AML-193 (cell line): ENCODE data around the gene ETV5.
"Not testable (repeated sequence)": the region's sequence is repeated elsewhere in the genome, so short reads cannot be mapped to it uniquely, and the experiment has no call there.

Source experiments
- DNase-seq, 2 experiments: peaks; one replicate each; lab custom pipeline; 2025; lab: John Stamatoyannopoulos, UW

Gene ETV5

DNA sequence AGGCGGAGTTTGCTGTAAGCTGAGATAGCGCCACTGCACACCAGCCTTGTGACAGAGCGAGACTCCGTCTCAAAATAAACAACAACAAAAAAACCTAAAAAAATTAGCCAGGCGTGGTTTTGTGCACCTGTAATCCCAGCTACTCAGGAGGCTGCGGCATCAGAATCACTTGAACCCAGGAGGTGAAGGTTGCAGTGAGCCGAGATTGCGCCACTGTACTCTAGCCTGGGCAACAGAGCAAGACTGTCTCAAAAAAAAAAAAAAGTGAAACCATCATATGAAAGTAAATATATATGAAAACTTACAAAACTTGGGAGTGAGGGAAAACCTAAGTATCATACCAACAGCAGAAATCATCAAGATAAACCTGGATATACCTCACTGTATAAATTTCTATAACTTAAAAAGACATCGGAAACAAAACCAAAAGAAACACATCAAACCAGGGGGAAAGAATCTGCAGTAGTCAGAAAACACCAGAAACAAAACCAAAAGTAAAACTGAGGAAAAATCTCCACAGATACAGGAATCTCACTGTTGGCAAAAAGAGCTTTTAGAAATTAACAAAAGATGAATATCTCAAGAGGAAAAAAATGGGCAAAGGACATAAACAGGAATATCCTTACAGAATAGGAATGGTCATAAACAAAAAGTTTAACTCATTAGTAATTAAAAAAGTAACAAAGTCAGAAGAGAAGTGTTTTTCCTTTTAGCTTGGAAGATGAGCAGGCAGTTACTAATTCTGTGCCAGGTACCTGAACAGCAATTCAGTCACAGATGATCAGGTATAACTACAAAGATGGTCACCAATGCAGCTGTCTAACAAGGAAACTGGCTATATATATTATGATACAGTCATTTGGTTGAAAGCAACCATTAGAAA is 41.3 kb downstream of the ETV5 start:
- DNase-seq, result no peak

DNA sequence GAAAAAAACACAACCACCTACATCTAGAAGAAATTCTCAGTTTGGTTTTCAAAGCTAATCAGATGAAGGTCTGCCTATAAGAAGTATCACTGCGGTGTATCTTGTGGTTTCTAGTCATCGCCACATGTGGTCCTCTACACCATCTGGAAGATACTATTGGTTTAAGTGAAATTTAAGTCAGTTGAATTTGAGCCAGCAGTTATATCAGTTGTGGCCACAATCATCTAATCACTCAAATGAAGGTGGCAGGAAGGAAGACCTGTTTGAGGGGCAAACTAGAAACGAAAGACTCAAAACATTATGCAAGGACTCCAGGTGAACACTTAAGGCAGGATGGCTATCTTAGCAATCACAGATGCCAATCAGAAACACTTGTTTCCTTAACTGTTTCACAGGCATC is 48.7 kb downstream of the ETV5 start:
- DNase-seq, result no peak

DNA sequence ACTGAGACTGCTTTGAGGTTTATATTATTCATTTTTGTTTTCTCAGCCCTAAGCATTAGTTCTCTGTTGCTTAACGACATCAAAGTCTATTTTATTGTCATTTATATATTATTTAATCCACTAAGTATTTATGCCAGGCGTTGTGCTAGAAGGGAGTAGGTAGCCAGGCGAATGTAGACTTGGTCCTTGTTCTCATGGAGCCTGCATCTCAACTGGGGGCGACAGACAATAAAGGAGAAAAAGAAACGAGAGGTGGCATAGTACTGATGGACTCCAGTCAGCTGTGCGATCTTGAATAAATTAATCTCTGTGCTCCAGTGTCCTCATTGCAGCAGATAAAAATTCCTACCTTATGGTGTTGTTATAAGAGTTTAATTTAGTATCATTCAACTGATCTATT is 49.7 kb downstream of the ETV5 start:
- DNase-seq, result no peak

- no peak for DNase-seq
These were observed 50.7 kb downstream of the ETV5 start for GRCh38 chr3:186058225-186058624.

DNA sequence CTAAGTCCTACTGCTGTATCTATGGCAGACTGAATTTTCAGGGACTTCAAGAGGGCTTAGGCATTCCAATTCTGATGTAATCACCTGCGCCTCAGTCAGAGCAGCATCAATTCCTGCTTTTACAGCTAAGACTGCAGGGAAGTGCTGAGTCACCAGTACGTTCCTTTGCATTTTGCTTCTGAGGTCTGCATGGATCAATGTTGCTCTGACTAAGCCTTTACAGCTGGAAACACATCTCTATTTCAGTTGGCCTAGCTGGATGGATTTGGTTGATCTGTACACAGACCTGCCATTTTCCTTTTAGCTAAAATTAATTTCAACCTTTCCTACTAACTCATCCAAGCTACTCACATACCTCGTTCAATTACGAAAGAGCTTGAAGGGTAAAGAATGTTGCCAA is 51.3 kb downstream of the ETV5 start:
- peak in 1 of 2 experiments; percentile 48 for DNase-seq

GRCh38 chr3:186054792-186055352 is 54.0 kb downstream of the ETV5 start:
- no peak for DNase-seq

- DNase-seq, result no peak
These were observed 54.7 kb downstream of the ETV5 start for GRCh38 chr3:186053954-186054791.

DNA sequence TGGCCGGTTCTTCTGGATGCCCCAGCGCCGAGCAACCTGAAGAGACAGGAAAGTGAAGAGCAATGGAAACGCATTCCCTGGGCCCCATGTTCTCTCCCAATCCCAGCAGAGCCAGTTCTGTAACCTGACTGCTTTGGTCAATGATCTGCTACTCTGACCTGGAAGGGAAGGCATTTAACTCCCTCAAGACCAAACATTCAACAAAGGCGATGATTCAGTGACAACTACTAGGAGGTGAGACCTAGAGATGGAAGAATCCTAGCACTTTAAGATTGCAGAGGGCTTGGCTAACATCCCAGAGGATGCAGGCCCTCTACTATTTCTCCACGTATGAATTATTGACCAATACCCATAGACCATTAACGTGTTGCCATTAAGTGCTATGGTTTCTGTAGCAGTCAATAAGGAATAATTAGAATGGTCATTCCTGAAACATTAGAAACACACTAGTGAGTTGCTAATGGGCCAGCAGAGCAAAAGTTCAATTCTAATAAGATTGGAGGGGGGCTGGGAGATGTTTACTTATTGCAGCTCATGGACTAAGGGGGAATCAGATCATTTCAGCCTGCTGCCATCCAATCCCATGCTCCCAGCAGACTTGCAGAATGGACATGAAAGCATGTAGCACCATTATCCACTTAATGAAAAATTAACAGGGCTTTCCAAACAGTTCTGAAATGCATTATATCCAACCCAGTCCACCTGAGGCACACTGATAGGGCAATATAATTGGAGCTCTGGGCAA is 56.6 kb downstream of the ETV5 start:
- DNase-seq, result no peak

GRCh38 chr3:186049001-186049400 is 59.9 kb downstream of the ETV5 start:
- DNase-seq, result no peak

GRCh38 chr3:186048119-186048518 is 60.8 kb downstream of the ETV5 start:
- no peak for DNase-seq

- DNase-seq, result no peak
These were observed 62.1 kb downstream of the ETV5 start for GRCh38 chr3:186046838-186047237.

- no peak for DNase-seq
These were observed 63.9 kb downstream of the ETV5 start for GRCh38 chr3:186044968-186045367.

DNA sequence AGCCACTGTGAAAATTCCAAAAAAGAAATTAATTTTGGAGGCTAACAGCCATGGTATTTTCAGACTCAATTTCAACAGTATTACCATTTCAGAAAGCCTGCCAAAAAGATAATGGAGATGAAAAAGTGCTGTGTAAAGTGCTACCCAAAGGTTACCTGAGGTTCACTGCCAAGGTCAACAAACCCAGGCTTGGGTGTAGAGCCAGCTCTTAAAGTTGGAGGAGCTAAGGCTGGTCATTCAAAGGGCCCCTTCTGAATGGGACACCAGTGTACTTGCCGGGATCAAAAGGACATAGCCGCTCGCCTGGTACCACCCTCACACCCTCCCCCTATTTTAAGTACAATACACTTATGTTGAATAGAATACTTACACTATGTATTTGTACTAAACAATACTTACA is 64.5 kb downstream of the ETV5 start:
- DNase-seq, result no peak

GRCh38 chr3:186042521-186043202 is 66.2 kb downstream of the ETV5 start:
- DNase-seq, result no peak

- DNase-seq, result no peak
These were observed 66.9 kb downstream of the ETV5 start for GRCh38 chr3:186042036-186042435.

GRCh38 chr3:186038360-186038759 is 70.5 kb downstream of the ETV5 start:
- DNase-seq, result no peak

GRCh38 chr3:186035277-186035676 is 73.6 kb downstream of the ETV5 start:
- DNase-seq, result peak; percentile 10 to 32

DNA sequence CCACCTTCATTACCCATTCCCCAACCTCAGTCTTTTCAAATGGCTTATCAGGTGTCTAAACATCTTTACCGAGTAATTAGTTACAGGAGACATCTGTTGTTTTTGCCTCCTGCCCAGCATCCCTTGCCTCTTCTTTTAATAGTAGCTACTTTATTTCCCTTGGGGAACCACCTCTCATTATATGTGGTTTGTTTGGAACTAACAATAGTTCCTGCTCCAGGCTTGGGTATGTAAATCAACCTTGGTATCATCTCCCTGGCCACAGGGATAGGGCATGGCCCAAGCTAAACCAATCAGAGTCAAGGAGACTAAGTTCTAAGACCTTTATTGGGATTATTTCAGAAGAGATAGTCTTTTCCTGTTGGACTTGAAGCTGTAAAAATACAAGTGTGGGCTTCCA is 76.6 kb downstream of the ETV5 start:
- DNase-seq, result no peak

GRCh38 chr3:186025993-186026392 is 82.9 kb downstream of the ETV5 start:
- not testable (repeated sequence) for DNase-seq

- DNase-seq, result no peak
These were observed 83.7 kb downstream of the ETV5 start for GRCh38 chr3:186025161-186025560.

DNA sequence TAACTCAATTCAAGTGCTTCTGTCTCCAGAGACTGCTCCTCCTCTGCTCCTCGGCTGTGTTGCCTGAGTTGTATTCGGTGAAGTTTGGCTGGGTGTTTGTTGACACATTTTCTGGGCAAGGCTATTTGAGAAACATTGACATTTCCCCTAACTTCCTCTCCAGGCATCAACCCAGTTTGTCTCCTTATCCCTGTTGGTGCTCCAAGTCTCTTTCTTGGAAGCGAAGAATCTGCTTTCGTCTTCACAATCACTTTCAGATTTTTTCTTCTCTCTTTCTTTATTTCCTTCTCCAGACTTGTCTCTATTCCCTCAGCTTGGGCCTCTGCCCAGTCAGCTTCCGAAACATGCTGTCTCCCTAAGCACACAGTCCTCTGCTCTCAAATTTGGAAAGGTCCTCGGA is 84.7 kb downstream of the ETV5 start:
- DNase-seq, result no peak
